ENCODE results near the gene NR2F2. TPM values are rescaled to one million over a fixed set of nuclear protein-coding genes. Genes with fewer than 3 reads are reported as not detected.
A peak's percentile ranks its signal among the peaks of the same experiment; 100 is the strongest.

Gene NR2F2
- total RNA-seq, 6 experiments from 2014 or later, result 11.6 to 30.0 (median 20.7) TPM

DNA sequence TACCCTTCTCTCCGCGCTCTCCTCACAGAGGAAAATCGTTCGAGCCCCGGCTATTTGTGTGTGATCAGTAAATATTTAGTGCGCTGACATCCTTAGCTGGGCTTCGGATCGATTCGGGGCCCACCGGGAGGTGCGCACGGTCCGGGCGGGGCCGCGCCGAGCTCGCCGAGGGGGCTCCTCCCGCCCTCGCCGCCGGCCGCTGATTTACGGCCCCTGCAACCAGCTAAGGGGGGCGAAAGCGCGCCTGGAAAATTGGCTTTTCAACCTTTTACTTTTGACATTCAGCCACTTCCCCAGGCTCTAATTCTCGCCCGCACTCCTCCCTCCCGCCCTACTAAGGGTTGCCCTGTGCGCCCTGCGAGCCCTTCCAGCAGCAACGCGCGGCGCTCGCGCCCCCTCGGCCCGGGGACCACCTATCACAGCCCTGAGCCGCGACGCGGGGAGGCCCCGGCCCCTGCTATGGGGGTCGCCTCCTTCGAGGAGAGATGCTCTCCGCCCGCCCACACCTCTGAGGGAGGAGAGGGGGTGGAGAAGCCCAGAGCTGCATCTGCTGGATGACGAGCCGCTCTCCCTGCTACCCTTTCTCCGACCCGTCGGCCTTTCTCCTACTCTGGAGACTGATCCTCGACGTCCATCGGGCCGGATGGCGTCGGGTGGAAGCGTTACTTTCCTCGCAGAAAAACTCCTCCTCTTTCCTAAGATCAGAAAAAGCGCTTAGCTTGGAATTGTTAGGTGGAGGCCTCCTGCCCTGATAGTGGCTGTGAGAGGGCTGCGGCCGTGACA lies 7.8 kb upstream of the NR2F2 start:
- H3K27me3 ChIP-seq, result no peaks in the 10 kb centered on the region
- ATAC-seq (no peak), DNase-seq (peak in 2 of 3 donors; percentile 32 to 53)
- 51% methylated on average over 28 of the region's 66 CpGs for WGBS (ENCODE audit: insufficient coverage, low coverage, low lambda C conversion rate, missing lambda C conversion rate)
- no peaks in the 10 kb centered on the region for H3K36me3 ChIP-seq
- H3K27ac ChIP-seq, result peak overlapping the region; percentile 86 to 88 (median 88)
- TF ChIP-seq CTCF (IDR thresholded peaks at IDR 0.05) (no peak), POLR2A (IDR thresholded peaks at IDR 0.05) (no peak)
- peak overlapping the region; percentile 45 to 65 (median 58) for H3K4me3 ChIP-seq
- intact Hi-C loops (cut with DNase I), result no loop called here
- peaks cover 0 to 37% (median 5%) of the 10 kb centered on the region in 4 donors for H3K4me1 ChIP-seq
- H3K9me3 ChIP-seq, result no peaks in the 10 kb centered on the region

GRCh38 chr15:96323319-96324145 lies 7.0 kb upstream of the NR2F2 start:
- H3K4me1 ChIP-seq, result peaks cover 0 to 38% (median 5%) of the 10 kb centered on the region in 4 donors
- H3K9me3 ChIP-seq, result no peaks in the 10 kb centered on the region
- H3K27me3 ChIP-seq, result no peaks in the 10 kb centered on the region
- DNase-seq, result no peak
- intact Hi-C loops (cut with DNase I), result no loop called here
- H3K27ac ChIP-seq, result peak overlapping the region; percentile 86 to 88 (median 88)
- no peak for TF ChIP-seq POLR2A (IDR thresholded peaks at IDR 0.05)
- no peak for TF ChIP-seq CTCF (IDR thresholded peaks at IDR 0.05)
- 20% methylated on average over 13 of the region's 29 CpGs for WGBS (ENCODE audit: insufficient coverage, low coverage, low lambda C conversion rate, missing lambda C conversion rate)
- H3K4me3 ChIP-seq, result peak overlapping the region in 1 of 3 donors; percentile 0
- no peak for ATAC-seq
- no peaks in the 10 kb centered on the region for H3K36me3 ChIP-seq

DNA sequence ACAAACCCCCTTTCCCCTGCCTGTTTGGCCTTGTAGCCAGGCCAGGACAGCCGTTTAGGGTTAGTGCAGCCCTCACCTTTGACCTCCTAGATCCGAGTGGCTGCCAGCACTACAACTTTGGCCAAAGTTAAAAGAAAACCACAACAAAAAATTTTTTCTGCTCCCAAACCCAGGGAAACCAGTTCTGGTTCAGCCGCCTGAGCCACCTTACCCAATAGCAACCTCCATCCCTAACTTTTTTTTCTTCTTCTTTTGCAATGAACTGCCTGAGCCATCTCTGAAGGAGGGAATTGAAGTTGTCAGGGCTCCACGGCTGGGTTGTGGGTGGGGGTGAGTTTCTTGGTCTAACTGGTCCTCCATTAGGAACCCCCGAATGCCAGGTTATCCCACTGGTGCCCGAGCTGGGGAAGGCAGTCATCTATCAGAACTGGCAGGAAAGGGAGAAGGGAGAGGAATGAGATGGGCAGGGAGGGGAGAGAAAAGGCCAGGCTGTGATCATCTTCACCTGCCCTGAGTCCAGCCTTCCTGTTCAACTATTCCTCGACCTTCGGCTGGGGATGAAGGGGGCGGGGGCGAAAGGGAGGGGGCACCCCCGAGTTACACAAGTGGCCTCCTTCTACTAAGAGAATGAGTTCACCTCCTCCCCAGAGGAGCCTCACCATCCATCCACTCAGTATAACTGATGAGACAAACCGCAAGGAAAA lies 6.2 kb upstream of the NR2F2 start:
- no peaks in the 10 kb centered on the region for H3K27me3 ChIP-seq
- peak overlapping the region in 1 of 3 donors; percentile 0 for H3K4me3 ChIP-seq

More for the DNA sequence above, 6.2 kb upstream of the NR2F2 start:
- Histone ChIP-seq H3K9me3 (no peaks in the 10 kb centered on the region), H3K36me3 (no peaks in the 10 kb centered on the region), H3K27ac (peak overlapping the region; percentile 84 to 88 (median 86)), H3K4me1 (peaks cover 0 to 39% (median 5%) of the 10 kb centered on the region in 4 donors)
- DNase-seq, result peak; percentile 29 to 73 (median 58)
- TF ChIP-seq CTCF (IDR thresholded peaks at IDR 0.05) (no peak), POLR2A (IDR thresholded peaks at IDR 0.05) (no peak)
- ATAC-seq, result peak; percentile 4 to 61 (median 34)
- intact Hi-C loops (cut with DNase I), result no loop called here
- WGBS (ENCODE audit: insufficient coverage, low coverage, low lambda C conversion rate, missing lambda C conversion rate), result 8% methylated on average over 10 of the region's 12 CpGs

Measured in right lobe of liver (tissue), 6 donors.